PFSK-1 (cell line): ENCODE results near the gene MKLN1.

Experiments used
- FOXP2 ChIP-seq: optimal IDR thresholded peaks from 2 replicates; pipeline ENCODE3; 2011; ENCODE audit warnings: borderline replicate concordance, control low read depth, inconsistent platforms; ENCODE audit not compliant: insufficient read depth; ENCODE audit errors: extremely low read length, extremely low read depth
- POLR2AphosphoS5 ChIP-seq: IDR thresholded peaks from 2 replicates; pipeline ENCODE4 v1.6.1; 2012; ENCODE audit warnings: low read depth, mild to moderate bottlenecking, control low read depth, low read length, moderate library complexity
- SIN3A ChIP-seq: IDR thresholded peaks from 2 replicates; pipeline ENCODE4 v1.6.1; 2012; ENCODE audit warnings: mild to moderate bottlenecking, low read length, moderate library complexity, borderline replicate concordance; ENCODE audit not compliant: insufficient read depth
- TAF1 ChIP-seq: IDR thresholded peaks from 2 replicates; pipeline ENCODE4 v1.6.1; 2012; ENCODE audit warnings: low read length, control low read depth, borderline replicate concordance; ENCODE audit not compliant: insufficient read depth
- TF ChIP-seq, protein P1 (sequence below), 2 experiments: IDR thresholded peaks; 2 replicates each; pipeline versions ENCODE4 v1.6.1 to v1.8.0; 2011 to 2012; ENCODE audit warnings: low read depth in 2 of 2, low read length in 2 of 2, control low read depth in 1 of 2, inconsistent platforms in 1 of 2, mild to moderate bottlenecking in 1 of 2, moderate library complexity in 1 of 2; ENCODE audit not compliant: insufficient read depth in 1 of 2

MKLN1 gene

DNA sequence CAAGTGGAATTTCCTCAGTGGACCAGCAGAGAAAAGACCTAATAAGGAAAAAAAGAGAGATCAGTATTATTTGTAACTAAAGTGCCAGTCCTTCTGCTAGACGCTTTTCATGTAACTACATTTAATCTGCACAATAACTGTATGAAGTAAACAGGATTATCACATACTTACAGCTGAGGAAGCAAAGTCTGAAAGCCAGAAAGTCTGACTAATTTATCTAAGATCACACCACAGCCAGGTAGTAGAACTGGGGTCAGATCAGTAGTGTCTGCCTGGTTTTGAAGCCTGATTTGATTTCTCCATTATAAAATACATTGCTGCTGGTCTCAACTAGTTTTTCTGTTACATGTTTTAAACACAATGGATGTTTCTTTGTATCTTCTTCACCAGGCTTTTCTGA is 159.5 kb downstream of the MKLN1 start:
- TF ChIP-seq TAF1 (no peak), POLR2AphosphoS5 (no peak), FOXP2 (no peak), SIN3A (no peak)
- TF ChIP-seq, protein P1, sequence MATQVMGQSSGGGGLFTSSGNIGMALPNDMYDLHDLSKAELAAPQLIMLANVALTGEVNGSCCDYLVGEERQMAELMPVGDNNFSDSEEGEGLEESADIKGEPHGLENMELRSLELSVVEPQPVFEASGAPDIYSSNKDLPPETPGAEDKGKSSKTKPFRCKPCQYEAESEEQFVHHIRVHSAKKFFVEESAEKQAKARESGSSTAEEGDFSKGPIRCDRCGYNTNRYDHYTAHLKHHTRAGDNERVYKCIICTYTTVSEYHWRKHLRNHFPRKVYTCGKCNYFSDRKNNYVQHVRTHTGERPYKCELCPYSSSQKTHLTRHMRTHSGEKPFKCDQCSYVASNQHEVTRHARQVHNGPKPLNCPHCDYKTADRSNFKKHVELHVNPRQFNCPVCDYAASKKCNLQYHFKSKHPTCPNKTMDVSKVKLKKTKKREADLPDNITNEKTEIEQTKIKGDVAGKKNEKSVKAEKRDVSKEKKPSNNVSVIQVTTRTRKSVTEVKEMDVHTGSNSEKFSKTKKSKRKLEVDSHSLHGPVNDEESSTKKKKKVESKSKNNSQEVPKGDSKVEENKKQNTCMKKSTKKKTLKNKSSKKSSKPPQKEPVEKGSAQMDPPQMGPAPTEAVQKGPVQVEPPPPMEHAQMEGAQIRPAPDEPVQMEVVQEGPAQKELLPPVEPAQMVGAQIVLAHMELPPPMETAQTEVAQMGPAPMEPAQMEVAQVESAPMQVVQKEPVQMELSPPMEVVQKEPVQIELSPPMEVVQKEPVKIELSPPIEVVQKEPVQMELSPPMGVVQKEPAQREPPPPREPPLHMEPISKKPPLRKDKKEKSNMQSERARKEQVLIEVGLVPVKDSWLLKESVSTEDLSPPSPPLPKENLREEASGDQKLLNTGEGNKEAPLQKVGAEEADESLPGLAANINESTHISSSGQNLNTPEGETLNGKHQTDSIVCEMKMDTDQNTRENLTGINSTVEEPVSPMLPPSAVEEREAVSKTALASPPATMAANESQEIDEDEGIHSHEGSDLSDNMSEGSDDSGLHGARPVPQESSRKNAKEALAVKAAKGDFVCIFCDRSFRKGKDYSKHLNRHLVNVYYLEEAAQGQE (IDR thresholded peaks at IDR 0.05; ENCODE audit: insufficient read depth in 1 of 2, low read depth in 2 of 2, low read length in 2 of 2) = no peak

DNA sequence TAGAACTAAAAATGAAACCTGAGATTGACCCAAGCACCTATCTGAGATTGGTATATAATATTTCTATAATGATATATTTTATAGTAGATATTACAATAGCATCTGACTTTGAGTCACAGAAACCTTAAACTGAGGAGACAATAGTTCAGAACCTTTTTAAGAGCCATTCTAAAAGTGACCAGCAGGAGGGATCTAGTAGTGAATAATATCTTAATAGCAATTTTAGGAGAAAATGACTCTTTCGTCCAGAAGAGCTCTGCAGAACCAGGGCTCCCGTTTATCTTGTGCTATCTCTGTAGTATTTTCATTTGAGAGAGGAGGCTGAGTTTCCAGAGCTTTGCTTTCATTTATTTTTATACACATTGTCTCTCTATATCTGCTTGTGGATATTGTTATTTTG is 160.7 kb downstream of the MKLN1 start:
- TF ChIP-seq TAF1 (no peak), POLR2AphosphoS5 (no peak), FOXP2 (no peak), SIN3A (no peak)
- TF ChIP-seq, protein P1 (IDR thresholded peaks at IDR 0.05; ENCODE audit: insufficient read depth in 1 of 2, low read depth in 2 of 2, low read length in 2 of 2) = no peak

DNA sequence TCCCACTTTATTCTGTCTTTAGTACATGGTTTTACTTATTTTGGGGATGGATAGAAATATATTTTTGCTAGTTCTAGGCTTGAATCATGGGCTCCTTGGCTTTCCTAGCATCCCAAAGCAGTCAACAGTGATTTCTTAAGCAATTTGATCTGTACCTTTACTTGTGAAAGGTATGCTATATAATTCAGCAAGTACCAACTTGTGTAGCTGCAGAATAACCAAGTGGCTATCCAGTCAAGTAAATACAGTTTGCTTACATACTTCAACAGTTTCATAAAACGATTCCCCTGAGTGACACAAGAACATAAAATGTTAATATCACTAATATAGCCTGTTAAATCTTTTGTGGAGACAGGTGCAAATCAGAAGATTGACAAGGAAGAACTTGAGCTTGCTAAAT is 161.5 kb downstream of the MKLN1 start:
- TF ChIP-seq, protein P1 (IDR thresholded peaks at IDR 0.05; ENCODE audit: insufficient read depth in 1 of 2, low read depth in 2 of 2, low read length in 2 of 2) = no peak
- TF ChIP-seq TAF1 = no peak
- no peak for TF ChIP-seq FOXP2
- no peak for TF ChIP-seq POLR2AphosphoS5
- TF ChIP-seq SIN3A = no peak

DNA sequence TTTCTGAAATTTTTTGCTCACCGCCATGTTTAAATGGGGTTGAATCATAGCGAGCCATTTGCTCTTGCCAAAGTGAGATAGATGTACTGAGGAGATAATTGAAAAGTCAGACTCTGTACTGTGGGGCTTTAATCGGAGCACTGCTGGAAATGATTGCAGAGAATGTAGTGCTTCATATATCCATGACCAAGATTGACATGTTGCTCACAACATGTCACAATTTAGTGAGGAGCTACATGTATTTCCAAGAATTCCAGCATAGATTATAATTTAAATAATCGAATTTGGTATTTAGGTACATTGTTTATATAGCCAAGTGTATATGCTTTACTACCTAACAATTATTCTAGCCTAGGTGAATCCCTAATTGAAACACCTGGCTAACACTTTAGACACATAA is 162.2 kb downstream of the MKLN1 start:
- no peak for TF ChIP-seq TAF1
- no peak for TF ChIP-seq FOXP2
- TF ChIP-seq SIN3A = no peak
- TF ChIP-seq, protein P1 (IDR thresholded peaks at IDR 0.05; ENCODE audit: insufficient read depth in 1 of 2, low read depth in 2 of 2, low read length in 2 of 2) = no peak
- no peak for TF ChIP-seq POLR2AphosphoS5

DNA sequence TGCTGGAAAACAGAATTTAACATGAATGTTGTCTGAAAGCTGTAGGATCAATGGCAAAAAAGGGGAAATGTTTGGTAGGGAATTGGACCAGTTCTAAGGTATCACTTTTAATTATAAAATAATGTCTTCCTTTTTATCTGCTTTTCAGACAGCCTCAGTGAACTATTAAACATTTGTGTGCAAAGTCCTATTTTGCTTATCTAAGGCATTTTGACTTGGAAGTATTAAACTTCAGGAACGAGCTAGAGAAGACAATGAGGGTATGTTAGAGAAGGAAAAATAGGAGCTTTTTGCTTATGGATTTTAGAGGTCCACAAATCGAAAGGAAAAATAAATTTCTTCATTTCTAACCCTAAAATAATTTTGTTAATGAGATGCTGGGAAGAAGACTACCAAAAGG is 165.4 kb downstream of the MKLN1 start:
- TF ChIP-seq, protein P1 (IDR thresholded peaks at IDR 0.05; ENCODE audit: insufficient read depth in 1 of 2, low read depth in 2 of 2, low read length in 2 of 2) = no peak
- TF ChIP-seq POLR2AphosphoS5 (no peak), FOXP2 (no peak), SIN3A (no peak), TAF1 (no peak)
